Measurements from ENCODE around the gene SNRNP35.

GRCh38 chr12:123506059-123506842 lies 48.3 kb downstream of the SNRNP35 start:
- TF ChIP-seq EZH2 (IDR thresholded peaks at IDR 0.05; ENCODE audit: borderline replicate concordance, insufficient read depth, low read depth, low read length, poor library complexity, severe bottlenecking) (no peak), CTCF (IDR thresholded peaks at IDR 0.05) (no peak)
